GM12878 (cell line): Measurements from ENCODE around the gene RAB2B. TPM values are rescaled to one million over a fixed set of nuclear protein-coding genes. Genes with fewer than 3 reads are reported as not detected.

Source experiments
- ATF7 ChIP-seq: fragments of 450-650 bp; IDR thresholded peaks from 2 replicates; pipeline ENCODE4 v1.6.1; 2016; ENCODE audit warnings: low read depth, mild to moderate bottlenecking
- DPF2 ChIP-seq: fragments of 450-650 bp; IDR thresholded peaks from 2 replicates; pipeline ENCODE4 v1.6.1; 2017; ENCODE audit warnings: mild to moderate bottlenecking
- MYC ChIP-seq: IDR thresholded peaks from 2 replicates; pipeline ENCODE4 v1.6.1; 2011; ENCODE audit warnings: mild to moderate bottlenecking, low read length, moderate library complexity, inconsistent platforms; ENCODE audit not compliant: insufficient read depth, insufficient replicate concordance, insufficient read length, severe bottlenecking
- POLR2AphosphoS2 ChIP-seq: IDR thresholded peaks from 2 replicates; pipeline ENCODE4 v1.6.1; 2011; ENCODE audit warnings: low read depth, mild to moderate bottlenecking, low read length, improper control_type of control experiment, moderate library complexity
- RELA ChIP-seq: fragments of 450-650 bp; IDR thresholded peaks from 2 replicates; pipeline ENCODE4 v1.8.0; 2014; ENCODE audit warnings: borderline replicate concordance; ENCODE audit not compliant: partially characterized antibody
- RFX5 ChIP-seq: IDR thresholded peaks from 2 replicates; pipeline ENCODE4 v1.6.1; 2011; ENCODE audit warnings: low read depth, low read length, improper control_type of control experiment
- SIN3A ChIP-seq: IDR thresholded peaks from 2 replicates; pipeline ENCODE4 v1.6.1; 2012; ENCODE audit warnings: low read depth, low read length, improper control_type of control experiment
- SP1 ChIP-seq: IDR thresholded peaks from one replicate; pipeline ENCODE4 v1.6.1; 2011; ENCODE audit warnings: low read depth, low read length
- SRF ChIP-seq, 2 experiments: IDR thresholded peaks; 2 replicates each; pipeline ENCODE4 v1.6.1; 2011; ENCODE audit warnings: low read depth in 2 of 2, low read length in 2 of 2, mild to moderate bottlenecking in 1 of 2, moderate library complexity in 1 of 2
- TAF1 ChIP-seq: IDR thresholded peaks from 2 replicates; pipeline ENCODE4 v1.6.1; 2011; ENCODE audit warnings: mild to moderate bottlenecking, low read depth, low read length, borderline replicate concordance
- polyA plus RNA-seq, 11 experiments: library from polyadenylated mRNA; depleted of rRNA in 4 of 11; unstranded in 6 of 11; stranded (reverse) in 5 of 11; fragments of >200 nt; fragmentation: Nextera tagmentation in 4 of 11; fragmentation: Illumina TruSeq in 1 of 11; extraction: Ambion mirVana in 4 of 11; extraction: Trizol in 1 of 11; gene quantifications; 1 replicate in 1 of 11; 2 replicates in 10 of 11; pipeline versions ENCODE4 v1.2.1 to v1.2.3, GENCODE V29; 2011 to 2016; ENCODE audit warnings: inconsistent platforms in 2 of 11, missing spikeins in 2 of 11, low read depth in 1 of 11
- total RNA-seq, 4 experiments: library from RNA; depleted of rRNA in 3 of 4; stranded (reverse); fragments of >200 nt in 3 of 4; fragmentation: Illumina TruSeq in 1 of 4; extraction: Trizol in 1 of 4; gene quantifications; 2 replicates each; pipeline versions ENCODE4 v1.2.1 to v1.2.3, GENCODE V29; 2013 to 2021
- TF ChIP-seq, protein P1 (sequence below): fragments of 450-650 bp; IDR thresholded peaks from 2 replicates; pipeline ENCODE4 v1.6.1; 2017; ENCODE audit warnings: mild to moderate bottlenecking, moderate library complexity
- TF ChIP-seq, protein P2 (sequence below): fragments of 450-650 bp; IDR thresholded peaks from 2 replicates; pipeline ENCODE4 v1.6.1; 2017; ENCODE audit warnings: antibody characterized with exemption, mild to moderate bottlenecking, moderate library complexity
- TF ChIP-seq, protein P3 (sequence below): fragments of 450-650 bp; IDR thresholded peaks from 2 replicates; pipeline ENCODE4 v1.6.1; 2017; ENCODE audit warnings: mild to moderate bottlenecking, low read depth, inconsistent platforms; ENCODE audit not compliant: poor library complexity, severe bottlenecking
- TF ChIP-seq, protein P4 (sequence below), 3 experiments: IDR thresholded peaks in 2 of 3; conservative IDR thresholded peaks in 1 of 3; 2 replicates each; pipeline ENCODE4 v1.5.1; 2011; ENCODE audit warnings: low read depth in 3 of 3, low read length in 3 of 3, mild to moderate bottlenecking in 3 of 3, control low read depth in 2 of 3, moderate library complexity in 2 of 3, inconsistent platforms in 1 of 3, mixed read lengths in 1 of 3; ENCODE audit not compliant: control insufficient read depth in 2 of 3, insufficient read depth in 1 of 3; ENCODE audit errors: extremely low read depth in 1 of 3

RAB2B gene
- total and polyA plus RNA-seq, 10 of the 15 experiments (the other 5 are each of a cell fraction or from before 2014, with no cell fraction given) = 5.6 to 45.1 (median 12.5) TPM

DNA sequence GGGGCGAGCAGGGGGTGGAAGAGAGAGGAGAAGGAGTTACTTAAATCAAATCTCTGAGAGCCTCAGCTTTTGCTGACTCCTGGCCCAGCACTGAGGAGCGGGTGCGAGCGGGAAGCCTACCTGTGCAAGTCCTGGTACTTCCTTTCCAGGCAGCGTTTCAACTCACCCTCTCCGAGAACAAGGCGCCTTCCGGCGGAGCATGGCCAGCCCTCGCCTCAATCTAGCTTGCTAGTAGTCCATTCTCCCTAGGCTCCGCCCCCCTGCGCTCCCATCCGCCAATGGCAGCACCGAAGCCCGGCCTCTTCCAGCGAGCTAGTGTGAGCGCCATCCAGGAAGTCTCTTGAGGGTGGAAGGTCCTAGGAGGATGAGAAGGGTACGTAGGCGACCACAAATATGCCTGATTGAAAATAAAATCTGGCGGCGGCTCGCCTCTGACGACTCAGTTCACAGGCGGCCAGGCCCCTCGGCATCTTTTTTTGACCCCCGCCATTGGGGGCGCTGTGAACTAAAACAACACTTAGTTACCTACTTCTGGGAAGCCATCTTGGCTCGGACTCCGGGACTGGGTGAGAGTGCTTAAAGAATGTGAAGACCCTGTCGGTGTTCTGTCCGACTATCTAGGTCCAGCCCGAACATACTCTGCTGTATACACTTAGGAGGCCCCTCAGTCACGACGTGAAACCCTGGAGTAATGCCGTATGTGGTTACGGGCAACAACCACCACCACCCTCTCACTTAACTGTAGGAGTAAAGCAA, 20.7 kb downstream of the RAB2B start, which contains the start of gene CHD8 (continued):
- TF ChIP-seq, protein P1, sequence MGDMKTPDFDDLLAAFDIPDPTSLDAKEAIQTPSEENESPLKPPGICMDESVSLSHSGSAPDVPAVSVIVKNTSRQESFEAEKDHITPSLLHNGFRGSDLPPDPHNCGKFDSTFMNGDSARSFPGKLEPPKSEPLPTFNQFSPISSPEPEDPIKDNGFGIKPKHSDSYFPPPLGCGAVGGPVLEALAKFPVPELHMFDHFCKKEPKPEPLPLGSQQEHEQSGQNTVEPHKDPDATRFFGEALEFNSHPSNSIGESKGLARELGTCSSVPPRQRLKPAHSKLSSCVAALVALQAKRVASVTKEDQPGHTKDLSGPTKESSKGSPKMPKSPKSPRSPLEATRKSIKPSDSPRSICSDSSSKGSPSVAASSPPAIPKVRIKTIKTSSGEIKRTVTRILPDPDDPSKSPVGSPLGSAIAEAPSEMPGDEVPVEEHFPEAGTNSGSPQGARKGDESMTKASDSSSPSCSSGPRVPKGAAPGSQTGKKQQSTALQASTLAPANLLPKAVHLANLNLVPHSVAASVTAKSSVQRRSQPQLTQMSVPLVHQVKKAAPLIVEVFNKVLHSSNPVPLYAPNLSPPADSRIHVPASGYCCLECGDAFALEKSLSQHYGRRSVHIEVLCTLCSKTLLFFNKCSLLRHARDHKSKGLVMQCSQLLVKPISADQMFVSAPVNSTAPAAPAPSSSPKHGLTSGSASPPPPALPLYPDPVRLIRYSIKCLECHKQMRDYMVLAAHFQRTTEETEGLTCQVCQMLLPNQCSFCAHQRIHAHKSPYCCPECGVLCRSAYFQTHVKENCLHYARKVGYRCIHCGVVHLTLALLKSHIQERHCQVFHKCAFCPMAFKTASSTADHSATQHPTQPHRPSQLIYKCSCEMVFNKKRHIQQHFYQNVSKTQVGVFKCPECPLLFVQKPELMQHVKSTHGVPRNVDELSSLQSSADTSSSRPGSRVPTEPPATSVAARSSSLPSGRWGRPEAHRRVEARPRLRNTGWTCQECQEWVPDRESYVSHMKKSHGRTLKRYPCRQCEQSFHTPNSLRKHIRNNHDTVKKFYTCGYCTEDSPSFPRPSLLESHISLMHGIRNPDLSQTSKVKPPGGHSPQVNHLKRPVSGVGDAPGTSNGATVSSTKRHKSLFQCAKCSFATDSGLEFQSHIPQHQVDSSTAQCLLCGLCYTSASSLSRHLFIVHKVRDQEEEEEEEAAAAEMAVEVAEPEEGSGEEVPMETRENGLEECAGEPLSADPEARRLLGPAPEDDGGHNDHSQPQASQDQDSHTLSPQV = peak; percentile 87
- TF ChIP-seq DPF2 (0 out of 2 replicates have a peak, but pooled peaks have one; percentile 10), RFX5 (peak; percentile 48; the same call in 1 of the 2 replicates), SP1 (peak; percentile 89), SIN3A (peak; percentile 84; the same call in 1 of the 2 replicates), SRF (IDR thresholded peaks at IDR 0.05; ENCODE audit: low read depth in 2 of 2, low read length in 2 of 2) (peak; percentile 54 to 69; a peak in 2 of 4 replicates), POLR2AphosphoS2 (peak; percentile 86), ATF7 (peak; percentile 64), RELA (peak; percentile 11), MYC (peak; percentile 36), TAF1 (peak; percentile 70)
- TF ChIP-seq, protein P2, sequence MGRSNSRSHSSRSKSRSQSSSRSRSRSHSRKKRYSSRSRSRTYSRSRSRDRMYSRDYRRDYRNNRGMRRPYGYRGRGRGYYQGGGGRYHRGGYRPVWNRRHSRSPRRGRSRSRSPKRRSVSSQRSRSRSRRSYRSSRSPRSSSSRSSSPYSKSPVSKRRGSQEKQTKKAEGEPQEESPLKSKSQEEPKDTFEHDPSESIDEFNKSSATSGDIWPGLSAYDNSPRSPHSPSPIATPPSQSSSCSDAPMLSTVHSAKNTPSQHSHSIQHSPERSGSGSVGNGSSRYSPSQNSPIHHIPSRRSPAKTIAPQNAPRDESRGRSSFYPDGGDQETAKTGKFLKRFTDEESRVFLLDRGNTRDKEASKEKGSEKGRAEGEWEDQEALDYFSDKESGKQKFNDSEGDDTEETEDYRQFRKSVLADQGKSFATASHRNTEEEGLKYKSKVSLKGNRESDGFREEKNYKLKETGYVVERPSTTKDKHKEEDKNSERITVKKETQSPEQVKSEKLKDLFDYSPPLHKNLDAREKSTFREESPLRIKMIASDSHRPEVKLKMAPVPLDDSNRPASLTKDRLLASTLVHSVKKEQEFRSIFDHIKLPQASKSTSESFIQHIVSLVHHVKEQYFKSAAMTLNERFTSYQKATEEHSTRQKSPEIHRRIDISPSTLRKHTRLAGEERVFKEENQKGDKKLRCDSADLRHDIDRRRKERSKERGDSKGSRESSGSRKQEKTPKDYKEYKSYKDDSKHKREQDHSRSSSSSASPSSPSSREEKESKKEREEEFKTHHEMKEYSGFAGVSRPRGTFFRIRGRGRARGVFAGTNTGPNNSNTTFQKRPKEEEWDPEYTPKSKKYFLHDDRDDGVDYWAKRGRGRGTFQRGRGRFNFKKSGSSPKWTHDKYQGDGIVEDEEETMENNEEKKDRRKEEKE = no peak
- TF ChIP-seq, protein P3, sequence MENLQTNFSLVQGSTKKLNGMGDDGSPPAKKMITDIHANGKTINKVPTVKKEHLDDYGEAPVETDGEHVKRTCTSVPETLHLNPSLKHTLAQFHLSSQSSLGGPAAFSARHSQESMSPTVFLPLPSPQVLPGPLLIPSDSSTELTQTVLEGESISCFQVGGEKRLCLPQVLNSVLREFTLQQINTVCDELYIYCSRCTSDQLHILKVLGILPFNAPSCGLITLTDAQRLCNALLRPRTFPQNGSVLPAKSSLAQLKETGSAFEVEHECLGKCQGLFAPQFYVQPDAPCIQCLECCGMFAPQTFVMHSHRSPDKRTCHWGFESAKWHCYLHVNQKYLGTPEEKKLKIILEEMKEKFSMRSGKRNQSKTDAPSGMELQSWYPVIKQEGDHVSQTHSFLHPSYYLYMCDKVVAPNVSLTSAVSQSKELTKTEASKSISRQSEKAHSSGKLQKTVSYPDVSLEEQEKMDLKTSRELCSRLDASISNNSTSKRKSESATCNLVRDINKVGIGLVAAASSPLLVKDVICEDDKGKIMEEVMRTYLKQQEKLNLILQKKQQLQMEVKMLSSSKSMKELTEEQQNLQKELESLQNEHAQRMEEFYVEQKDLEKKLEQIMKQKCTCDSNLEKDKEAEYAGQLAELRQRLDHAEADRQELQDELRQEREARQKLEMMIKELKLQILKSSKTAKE = peak; percentile 64
- TF ChIP-seq, protein P4, sequence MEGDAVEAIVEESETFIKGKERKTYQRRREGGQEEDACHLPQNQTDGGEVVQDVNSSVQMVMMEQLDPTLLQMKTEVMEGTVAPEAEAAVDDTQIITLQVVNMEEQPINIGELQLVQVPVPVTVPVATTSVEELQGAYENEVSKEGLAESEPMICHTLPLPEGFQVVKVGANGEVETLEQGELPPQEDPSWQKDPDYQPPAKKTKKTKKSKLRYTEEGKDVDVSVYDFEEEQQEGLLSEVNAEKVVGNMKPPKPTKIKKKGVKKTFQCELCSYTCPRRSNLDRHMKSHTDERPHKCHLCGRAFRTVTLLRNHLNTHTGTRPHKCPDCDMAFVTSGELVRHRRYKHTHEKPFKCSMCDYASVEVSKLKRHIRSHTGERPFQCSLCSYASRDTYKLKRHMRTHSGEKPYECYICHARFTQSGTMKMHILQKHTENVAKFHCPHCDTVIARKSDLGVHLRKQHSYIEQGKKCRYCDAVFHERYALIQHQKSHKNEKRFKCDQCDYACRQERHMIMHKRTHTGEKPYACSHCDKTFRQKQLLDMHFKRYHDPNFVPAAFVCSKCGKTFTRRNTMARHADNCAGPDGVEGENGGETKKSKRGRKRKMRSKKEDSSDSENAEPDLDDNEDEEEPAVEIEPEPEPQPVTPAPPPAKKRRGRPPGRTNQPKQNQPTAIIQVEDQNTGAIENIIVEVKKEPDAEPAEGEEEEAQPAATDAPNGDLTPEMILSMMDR (IDR thresholded peaks at IDR 0.05 in 2 of 3, conservative IDR thresholded peaks at IDR 0.05 in 1 of 3; ENCODE audit: control insufficient read depth in 2 of 3, extremely low read depth in 1 of 3, insufficient read depth in 1 of 3, low read depth in 3 of 3, low read length in 3 of 3) = peak; percentile 60 to 79 (median 79)
